IPS-NIHi7 (cell line): ENCODE results near the gene RPP30.
A peak's percentile ranks its signal among the peaks of the same experiment; 100 is the strongest.

Experiments used
- DNase-seq: peaks from one replicate; pipeline ENCODE4 v3.0.0; 2012; ENCODE audit warnings: mixed read lengths; ENCODE audit errors: extremely low spot score

RPP30 gene

DNA sequence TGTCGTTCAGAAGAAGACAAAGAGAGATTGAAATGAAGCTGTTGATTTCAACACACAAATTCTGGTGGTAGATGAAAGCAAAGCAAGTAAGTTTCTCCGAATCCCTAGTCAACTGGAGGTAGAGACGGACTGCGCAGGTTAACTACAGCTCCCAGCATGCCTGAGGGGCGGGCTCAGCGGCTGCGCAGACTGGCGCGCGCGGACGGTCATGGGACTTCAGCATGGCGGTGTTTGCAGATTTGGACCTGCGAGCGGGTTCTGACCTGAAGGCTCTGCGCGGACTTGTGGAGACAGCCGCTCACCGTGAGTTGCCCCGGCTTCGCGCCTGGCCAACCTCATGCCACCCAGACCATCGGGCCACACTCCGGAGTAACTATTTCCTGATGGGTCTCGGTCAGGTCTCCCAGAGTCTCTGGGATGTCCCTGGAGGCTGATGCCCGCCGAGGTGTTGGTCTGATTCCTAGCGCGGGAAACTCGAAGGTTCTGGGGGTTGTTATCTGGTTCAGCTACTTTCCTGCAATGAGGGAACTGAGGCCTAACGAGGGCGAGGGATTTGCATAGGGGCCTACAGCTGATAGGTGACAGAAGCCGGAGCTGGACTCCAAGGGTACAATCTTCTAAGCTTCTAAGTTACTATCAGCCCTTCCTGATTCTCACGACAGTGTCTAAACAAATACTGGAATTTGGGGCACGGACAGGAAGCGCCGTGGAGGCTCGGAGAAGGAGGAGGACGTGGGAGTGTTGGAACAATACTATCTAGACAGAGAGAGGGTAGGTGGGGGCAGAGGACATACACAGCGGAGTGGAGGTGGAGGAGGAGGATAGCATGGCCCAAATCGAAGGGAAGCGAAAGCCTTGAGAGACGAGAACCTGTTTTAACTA lies at the start of gene RPP30:
Gene RPP30 (plus strand): TSS at position 209 of the 882 bp plus-strand sequence. CDS start 13 bp downstream, at position 222.
- DNase-seq: peak; percentile 90

DNA sequence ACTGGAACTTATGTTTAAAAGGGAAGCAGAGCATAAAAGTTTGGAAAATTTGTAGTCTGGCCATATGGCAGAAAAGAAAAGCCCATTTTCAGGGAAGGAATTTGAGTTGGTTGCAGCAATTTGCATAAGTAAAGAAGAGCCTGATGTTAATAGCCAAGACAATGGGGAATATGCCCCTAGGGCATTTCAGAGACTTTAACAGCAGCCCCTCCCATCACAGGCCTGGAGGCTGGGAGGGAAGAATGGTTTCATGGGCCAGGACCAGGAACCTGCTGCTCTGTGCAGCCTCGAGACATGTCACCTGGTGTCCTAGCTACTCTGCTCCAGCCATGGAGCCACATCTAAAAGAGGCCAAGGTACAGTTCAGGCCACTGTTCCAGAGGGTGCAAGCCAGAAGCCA lies 49.3 kb upstream of the RPP30 start:
- no peak for DNase-seq

DNA sequence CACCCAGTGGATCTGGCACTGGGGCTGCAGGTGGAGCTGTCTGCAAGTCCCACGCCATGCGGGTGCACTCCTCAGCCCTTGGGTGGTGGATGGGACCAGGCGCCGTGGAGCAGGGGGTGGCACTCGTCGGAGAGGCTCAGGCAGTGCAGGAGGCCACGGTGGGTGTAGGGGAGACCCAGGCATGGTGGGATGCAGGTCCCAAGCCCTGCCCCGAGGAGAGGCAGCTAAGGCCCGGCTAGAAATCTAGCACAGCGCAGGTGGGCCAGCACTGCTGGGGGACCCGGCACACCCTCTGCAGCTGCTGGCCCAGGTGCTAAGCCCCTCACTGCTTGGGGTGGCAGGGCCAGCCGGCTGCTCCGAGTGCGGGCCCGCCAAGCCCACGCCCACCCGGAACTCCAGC lies 39.7 kb upstream of the RPP30 start:
- DNase-seq: no peak

DNA sequence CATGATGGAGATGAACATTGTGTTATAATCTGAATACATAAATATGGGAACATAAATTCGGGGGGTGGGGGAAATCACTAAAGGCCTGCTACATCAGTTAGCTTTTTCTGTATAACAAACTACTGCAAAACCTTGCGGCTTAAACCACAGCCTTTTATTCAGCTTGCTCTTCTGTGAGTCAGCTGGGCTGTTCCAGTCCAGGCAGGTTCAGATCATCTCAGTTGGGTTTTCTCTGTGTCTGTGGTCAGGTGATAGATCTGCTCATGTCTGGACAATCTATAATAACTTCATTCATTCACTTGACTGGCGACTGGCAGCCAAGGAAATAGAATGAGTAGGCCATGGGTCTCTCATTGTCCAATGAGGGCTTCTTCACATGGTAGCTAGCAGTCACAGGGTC lies 37.4 kb upstream of the RPP30 start:
- no peak for DNase-seq

DNA sequence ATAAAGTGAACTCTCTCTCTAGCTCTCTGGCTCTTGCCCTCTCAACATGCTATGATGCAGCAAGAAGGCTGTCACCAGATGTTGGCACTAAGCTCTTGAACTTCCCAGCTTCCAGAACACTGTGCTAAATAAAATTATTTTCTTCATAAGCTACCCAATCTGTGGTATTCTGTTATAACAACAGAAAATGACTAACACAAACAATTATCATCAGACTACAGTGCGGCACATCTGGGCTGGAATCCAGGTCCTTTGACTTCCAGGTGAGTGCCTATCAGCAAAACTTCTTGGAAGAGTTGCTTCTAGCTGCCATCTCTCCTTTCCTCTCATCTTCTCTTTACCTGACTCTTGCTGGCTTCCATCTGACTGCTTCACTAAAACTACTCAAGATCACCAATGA lies 34.3 kb upstream of the RPP30 start:
- DNase-seq: no peak

DNA sequence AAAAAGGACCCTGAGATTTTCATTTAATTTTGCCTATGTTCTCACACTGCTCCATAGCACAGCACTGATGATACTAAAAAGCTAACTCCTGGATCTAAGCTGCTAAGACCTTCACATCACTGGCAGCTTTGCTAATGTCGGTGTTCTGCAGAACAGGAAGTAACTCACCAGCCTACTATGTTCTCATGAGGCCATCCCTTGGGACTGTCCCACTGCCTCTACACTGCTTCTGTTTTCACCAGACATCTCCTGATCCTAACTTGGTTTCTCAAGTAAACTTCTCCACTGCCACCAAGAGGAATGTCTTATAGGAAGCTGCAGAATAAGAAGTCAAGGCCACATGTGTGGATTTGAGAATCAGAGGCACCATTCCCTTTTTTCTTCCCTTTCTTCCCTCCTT lies 29.0 kb upstream of the RPP30 start:
- no peak for DNase-seq

DNA sequence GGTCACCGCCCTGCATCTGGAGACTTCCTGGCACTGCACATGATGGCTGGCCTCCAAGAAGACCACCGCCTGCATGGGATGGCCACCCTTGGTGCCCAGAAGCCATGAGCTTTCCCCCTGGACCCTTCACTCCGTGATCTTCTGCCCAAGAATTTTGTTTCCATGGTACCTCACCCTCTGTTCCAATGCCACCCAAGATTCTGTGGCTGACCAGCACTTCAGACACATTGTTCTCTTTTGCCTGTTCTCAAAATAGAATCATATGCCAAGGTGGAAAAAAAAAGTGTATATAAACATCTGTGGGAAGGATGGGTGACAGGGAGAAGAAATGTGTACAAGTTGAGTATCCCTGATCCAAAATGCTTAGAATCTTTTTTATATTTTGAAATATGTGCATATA lies 26.0 kb upstream of the RPP30 start:
- DNase-seq: no peak

DNA sequence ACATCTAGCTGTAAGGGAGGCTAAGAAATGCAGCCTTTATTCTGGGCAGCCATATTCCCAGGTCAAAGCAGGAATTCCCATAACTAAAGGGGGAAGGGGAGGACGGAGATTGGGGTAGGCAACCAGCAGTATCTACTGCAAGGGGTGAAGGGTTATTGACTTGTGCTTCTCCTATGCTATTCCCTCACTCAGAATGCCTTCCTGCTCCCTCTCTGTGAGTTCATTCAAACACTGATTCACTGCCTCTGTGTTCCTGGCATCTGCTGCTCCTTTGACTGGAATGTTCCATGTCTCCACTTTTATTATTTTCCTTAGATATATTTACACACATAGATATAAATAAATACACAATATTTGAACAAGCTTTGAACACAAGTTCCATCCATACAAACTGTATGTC lies 25.0 kb upstream of the RPP30 start:
- no peak for DNase-seq

DNA sequence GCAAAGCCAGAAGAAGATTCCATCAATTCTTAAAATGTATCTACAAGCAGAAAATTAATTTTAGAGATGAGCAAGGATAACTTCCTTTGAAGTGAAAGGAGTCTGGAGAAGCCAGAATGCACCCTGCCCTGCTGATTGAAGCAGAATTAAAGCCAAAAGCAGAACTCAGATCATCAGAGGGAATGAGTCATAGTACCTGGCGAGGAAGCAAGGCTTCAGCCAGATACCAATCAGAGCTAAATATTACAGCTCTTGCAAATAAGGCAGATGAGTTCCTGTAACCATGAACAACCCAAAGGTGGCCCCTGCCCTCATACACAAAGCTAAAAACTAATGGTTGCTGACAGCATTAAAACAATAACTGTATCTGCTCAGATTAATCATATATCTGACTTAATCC lies 24.3 kb upstream of the RPP30 start:
- DNase-seq: no peak

DNA sequence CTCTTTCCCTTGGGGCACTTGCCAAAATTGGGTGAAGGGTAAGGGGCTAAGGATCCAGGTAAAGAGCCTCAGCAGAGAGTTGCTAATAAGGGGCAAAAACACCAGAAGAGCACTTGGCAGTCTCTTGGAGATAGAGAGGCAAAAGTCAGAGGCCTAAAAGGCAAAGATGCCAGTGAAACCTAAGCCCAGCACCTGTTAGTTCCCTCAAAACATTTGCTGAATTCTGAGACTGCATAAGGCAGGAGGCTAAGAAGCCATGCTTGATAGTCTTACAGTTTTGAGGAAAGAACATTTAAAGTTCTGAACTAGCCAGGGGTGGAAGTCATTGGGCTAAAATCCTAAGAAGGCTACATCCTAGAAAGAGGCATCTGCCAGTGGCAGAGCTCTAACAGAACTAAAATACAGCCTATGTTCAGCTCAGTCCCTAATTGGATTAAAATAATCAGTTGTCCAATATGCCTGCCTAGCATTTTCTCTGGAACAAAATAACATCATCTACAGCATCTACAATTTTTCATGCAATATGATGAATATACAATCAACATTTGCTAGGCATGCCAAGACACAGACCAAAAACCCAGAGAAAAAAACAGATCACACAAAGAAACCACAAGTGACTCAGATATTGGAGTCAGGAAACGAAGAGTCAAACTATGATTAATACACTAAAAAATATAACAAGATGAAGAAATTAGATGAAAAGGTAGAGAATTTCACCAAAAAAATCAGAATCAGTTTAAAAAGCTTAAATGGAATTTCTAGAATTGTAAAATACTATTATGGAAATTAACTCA lies 21.6 kb upstream of the RPP30 start:
- no peak for DNase-seq

DNA sequence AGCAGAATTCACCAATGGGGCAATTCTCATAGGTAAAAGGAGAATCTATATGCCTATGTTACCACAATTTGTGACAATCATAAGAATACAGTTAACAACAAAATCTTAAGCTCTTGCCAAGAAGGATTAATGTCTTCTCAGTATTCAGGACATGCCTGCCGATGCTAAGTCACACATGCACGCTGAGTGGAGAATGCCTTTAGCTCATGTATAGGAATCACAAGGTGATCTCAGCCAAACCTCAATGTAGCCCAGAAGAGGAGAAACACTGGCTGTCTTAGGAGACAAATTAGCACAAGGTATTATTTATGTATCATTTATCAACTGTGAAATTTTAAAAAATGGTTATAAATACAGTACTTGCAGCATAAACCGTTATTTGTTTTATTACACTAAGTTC lies 16.6 kb upstream of the RPP30 start:
- DNase-seq: no peak

DNA sequence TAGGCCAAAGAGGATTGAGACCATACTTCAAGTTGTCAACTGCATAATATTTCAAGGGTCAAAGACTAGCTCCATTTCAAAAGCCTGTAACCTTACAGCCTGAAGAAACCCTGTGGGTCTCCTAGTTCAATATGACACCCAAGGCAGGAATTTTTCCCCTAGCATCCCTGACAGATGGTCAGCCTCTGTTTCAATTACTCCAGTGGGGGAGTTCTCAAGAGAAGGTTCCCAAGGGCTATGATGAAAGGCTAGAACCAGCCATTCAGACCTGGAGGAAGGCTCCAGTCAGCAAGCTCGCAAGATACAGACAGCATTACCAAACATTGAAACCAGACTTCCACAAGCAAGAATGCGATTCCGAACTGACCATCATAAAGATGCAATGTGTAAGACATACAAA lies 15.5 kb upstream of the RPP30 start:
- no peak for DNase-seq

DNA sequence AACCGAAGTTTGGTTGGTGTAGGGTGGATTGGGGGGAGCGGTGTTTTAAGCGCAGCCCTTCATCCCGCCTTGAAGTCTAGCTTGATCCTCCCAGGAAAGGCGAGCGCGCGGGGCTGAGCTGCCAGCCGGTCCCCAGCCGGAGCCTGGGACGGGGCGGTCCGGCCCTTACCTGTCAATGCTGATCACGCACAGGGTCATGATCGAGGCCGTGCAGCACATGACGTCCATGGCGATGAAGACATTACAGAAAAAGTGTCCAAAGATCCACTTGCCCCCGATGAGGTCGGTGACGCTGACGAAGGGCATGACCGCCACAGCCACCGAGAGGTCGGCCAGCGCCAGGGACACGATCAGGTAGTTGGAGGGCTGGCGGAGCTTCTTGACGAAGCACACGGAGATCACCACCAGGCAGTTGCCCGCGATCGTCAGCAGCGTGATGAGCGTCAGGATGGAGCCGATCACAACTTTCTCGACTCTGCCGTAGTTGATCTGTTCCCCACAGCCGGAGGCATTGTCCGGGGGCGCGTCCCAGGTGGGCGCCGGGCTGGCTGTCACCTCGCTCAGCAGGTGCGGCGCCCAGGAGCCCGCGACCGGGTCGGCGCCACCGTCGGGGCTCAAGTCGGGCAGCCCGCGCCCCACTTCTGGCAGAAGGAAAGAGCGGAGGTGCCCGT lies 14.7 kb upstream of the RPP30 start:
- DNase-seq: peak; percentile 15

DNA sequence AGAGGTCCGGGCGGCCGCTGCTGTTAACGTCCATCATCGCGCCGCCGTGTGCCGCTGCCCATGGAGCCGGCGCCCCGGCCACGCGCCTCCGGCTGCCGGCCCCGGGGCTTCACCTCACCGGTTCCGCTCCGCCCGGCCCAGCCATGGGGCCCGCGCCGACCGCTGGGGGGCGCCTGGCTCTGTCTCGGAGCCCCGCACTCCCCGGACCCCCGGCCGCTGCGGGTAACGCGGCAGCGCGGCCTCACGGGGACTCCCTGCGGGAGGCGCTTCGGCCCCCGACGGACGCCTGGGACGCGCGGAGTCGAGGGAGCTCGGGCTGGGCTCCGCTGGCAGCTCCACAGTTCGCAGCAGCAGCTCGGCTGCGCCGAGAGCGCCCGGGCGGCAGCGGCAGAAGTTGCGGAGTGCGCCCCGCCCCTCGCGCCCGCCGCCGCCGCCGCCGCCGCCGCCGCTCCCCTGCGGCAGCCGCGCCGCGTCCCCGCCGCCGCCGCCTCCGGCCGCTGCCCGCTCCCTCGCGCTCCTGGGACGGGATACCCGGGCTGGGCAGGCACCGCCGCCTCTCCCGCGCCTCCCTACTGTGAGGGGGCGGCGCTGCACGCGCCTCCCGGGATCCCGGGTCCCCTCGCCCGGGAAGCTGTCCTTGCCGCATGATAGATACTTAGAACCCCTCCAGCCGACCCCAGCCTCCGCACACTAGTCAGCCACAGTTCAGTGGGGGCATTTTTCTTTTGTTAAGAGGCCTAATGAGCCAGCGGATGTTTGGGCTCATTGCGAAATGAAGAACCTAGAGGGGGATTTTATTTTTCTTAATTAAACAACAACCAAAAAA lies 13.9 kb upstream of the RPP30 start, which contains the start of gene HTR7:
Gene HTR7 (minus strand): TSS at position 405 of the 826 bp plus-strand sequence. CDS start 368 bp downstream, at position 37.
- peak; percentile 85 for DNase-seq

DNA sequence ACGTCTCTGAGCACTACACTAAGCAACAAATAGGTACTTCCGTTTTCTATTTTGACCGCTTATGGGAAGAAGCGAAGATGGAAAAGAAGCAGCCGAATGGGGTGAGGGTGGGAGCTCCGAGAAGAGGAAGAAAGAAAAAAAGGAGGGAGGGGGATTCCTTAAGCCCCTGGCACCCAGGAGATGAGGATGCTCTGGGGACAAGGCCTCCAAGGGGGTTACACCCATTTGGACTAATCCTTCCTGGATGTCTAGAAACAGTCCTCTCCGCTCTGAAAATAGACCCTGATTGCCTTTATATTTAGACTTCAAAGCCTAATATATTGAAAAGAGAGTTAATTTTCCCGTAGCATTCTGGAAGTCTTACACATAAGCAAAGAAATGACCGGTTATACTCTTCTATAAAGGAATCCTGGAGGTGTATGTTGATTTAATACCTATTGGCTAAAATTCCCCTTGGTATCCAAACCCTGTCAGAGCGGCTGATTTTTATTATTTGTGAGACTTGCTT lies 13.3 kb upstream of the RPP30 start:
- no peak for DNase-seq

DNA sequence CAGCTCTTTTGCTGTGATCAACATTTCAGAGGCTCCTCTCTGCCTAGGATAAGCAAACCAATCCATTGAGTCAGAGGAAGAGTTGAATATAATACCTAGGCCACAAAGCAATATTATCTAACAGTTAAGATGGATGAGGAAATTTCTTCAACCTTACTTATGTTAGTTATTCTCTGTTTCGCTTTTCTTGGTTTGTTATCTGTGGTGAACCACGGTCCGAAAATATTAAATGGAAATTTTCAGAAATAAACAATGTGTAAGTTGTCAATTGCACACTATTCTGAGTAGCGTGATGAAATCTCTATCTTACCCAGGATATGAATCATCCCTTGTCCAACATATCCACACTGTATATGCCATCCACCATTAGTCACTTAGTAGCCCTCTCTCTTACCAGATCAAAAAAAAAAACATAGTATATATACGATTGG lies 12.4 kb upstream of the RPP30 start:
- no peak for DNase-seq

DNA sequence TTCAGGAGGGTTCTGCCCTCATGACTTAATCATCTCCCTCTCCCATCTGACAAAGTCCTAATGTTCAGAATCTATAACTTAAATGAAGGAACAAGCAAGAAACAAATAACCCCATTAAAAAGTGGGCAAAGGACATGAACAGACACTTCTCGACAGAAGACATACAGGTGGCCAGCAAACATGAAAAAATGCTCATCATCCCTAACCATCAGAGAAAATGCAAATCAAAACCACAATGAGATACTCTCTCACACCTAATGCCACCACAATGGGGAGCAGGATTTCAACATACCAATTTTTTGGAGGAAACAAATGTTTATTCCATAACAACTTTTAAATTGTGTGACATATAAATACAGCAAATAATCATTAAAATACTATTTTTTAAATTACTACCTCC lies 11.0 kb upstream of the RPP30 start:
- DNase-seq: no peak

DNA sequence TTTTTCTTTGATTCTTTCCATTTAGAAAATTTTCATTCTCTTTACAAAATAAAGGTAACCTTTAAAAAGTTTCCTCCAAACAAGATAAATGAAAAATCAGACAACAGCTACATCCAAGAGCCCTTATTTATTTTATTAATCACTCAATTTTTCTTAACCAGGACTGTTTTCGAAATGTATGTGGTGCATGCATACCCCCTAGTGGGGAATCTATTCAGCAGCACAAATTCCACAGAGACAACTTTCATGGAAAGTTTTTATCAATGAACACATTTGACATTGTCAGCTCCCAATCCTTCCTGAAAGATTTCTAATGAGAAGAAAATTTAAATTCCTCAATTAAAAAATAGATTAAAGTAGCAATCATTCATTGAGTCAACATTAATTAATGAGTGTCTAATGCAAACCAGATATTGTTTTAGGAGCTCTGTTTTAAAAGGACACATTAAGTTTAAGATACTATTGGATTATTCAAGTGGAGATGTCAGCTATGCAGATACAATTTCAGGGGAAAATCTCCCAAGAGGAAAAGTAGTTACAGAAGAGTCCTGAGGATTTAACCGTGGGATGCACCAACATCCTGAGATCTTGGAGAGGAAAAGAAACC lies 8.8 kb upstream of the RPP30 start:
- DNase-seq: peak; percentile 15

DNA sequence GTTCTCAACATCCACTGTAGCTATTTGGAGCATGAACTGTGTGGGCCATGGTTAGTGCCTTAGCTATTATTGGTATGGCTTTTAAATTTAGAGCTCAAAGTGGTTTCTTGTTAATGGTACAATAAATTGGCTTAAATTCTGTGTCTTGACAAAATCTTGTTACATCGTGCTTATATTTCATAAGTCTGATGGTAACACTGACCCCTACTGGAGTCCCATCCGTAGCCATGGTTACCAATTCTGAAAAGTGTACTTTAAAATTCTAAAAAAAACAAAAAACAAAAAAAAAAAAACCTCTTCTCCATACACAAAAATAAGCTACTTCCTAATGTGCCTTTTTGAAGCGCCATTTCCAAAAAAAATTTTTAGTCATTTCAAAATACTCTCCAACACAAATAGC lies 6.4 kb upstream of the RPP30 start:
- DNase-seq: no peak

DNA sequence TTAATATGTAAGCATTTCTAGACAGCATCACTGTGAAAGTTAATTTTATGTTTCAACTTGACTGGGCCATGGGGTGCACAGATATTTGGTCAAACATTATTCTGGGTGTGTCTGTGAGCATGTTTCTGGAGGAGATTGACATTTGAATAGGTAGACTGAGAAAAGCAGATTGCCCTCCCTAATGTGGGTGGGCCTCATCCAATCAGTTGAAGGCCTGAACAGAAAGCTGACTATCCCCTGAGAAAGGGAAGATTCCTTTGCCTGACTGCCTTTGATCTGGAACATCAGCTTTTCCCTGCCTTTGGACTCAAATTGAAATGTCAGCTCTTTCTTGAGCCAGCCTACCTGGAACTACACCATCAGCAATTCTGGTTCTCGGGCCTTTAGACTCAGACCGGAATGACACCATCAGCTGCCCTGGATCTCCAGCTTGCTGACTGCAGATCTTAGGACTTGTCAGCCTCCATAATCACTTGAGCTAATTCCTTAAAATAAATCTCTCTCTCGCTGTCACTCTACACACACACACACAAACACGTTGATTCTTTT lies 5.7 kb upstream of the RPP30 start:
- no peak for DNase-seq
